ENCODE data around the gene TXNDC15. TPM values are rescaled to one million over a fixed set of nuclear protein-coding genes. Genes with fewer than 3 reads are reported as not detected.

TXNDC15 gene
- polyA plus RNA-seq, 1 of the 3 experiments (the other 2 are of a cell fraction), result 112 TPM

GRCh38 chr5:134934202-134934601, 60.0 kb downstream of the TXNDC15 start:
- POLR2A ChIA-PET, result no interaction called here
- 91% methylated on average over 5 of the region's 5 CpGs for WGBS (ENCODE audit: low lambda C conversion rate)

More at GRCh38 chr5:134934202-134934601, 60.0 kb downstream of the TXNDC15 start:
- no peak overlapping the region for H3K27ac ChIP-seq (ENCODE audit: low read depth in 2 of 2, low read length in 1 of 2)
- H2AFZ ChIP-seq (ENCODE audit: low read depth), result no peak overlapping the region
- DNase-seq, result no peak
- no peaks in the 10 kb centered on the region for H3K27me3 ChIP-seq (ENCODE audit: insufficient read depth)
- no peak overlapping the region for H3K4me3 ChIP-seq (ENCODE audit: low read depth in 2 of 2, low read length in 1 of 2)
- TF ChIP-seq FOSL2 (IDR thresholded peaks at IDR 0.05; ENCODE audit: borderline replicate concordance, low read depth) (no peak), PBX3 (IDR thresholded peaks at IDR 0.05) (no peak), CHD2 (IDR thresholded peaks at IDR 0.05; ENCODE audit: low read length, partially characterized antibody) (no peak), GABPA (IDR thresholded peaks at IDR 0.05; ENCODE audit: low read depth) (no peak), FOXJ3 (CRISPR knock-in tag; IDR thresholded peaks at IDR 0.05) (no peak), CTCF (IDR thresholded peaks at IDR 0.05) (no peak), RXRA (IDR thresholded peaks at IDR 0.05; ENCODE audit: borderline replicate concordance, low read depth) (no peak), SMC3 (IDR thresholded peaks at IDR 0.05; ENCODE audit: low read depth, low read length) (no peak), USF2 (IDR thresholded peaks at IDR 0.05; ENCODE audit: borderline replicate concordance, low read depth, low read length) (no peak), EP300 (IDR thresholded peaks at IDR 0.05; ENCODE audit: borderline replicate concordance in 1 of 2, low read depth in 1 of 2, low read length in 1 of 2) (no peak), FOXM1 (IDR thresholded peaks at IDR 0.05; ENCODE audit: low read depth) (no peak), ELF1 (IDR thresholded peaks at IDR 0.05) (no peak), RCOR1 (IDR thresholded peaks at IDR 0.05; ENCODE audit: low read length) (no peak), USF1 (IDR thresholded peaks at IDR 0.05; ENCODE audit: borderline replicate concordance, low read depth) (no peak), MEF2A (IDR thresholded peaks at IDR 0.05; ENCODE audit: borderline replicate concordance, low read depth) (no peak), ZBTB33 (IDR thresholded peaks at IDR 0.05; ENCODE audit: borderline replicate concordance, low read depth) (no peak)
- H3K4me2 ChIP-seq, result no peak overlapping the region
- no peaks in the 10 kb centered on the region for H3F3A ChIP-seq (replicated peaks; ENCODE audit: insufficient read depth)
- no peaks in the 10 kb centered on the region for H3K9me2 ChIP-seq
- H3K9me3 ChIP-seq, result no peaks in the 10 kb centered on the region
- H3K36me3 ChIP-seq (replicated peaks in 1 of 2; ENCODE audit: control insufficient read depth in 1 of 2, insufficient read depth in 2 of 2, low read length in 1 of 2), result peaks cover 9 to 17% of the 10 kb centered on the region in 2 experiments
- CTCF ChIA-PET, result interaction anchor here (1.0 kb wide), 1 partner anchor 11 kb away, joined by 3 read pairs; no protein-coding TSS in a partner anchor
- no peaks in the 10 kb centered on the region for H4K20me1 ChIP-seq (ENCODE audit: insufficient read depth)
- H3K4me1 ChIP-seq (ENCODE audit: control insufficient read depth in 1 of 2, insufficient read depth in 2 of 2, low read depth in 1 of 2, low read length in 1 of 2), result peaks cover 0 to 20% of the 10 kb centered on the region in 2 experiments; a peak in 2 of 4 replicates
- no peaks in the 10 kb centered on the region for H3K79me2 ChIP-seq (ENCODE audit: insufficient read depth)
- H3K9ac ChIP-seq, result no peak overlapping the region

Measured in SK-N-SH (cell line).